GM12873 (cell line): Measurements from ENCODE around the gene MBD6.
A peak's percentile ranks its signal among the peaks of the same experiment; 100 is the strongest.

ENCODE experiments used
- CTCF ChIP-seq: IDR thresholded peaks from 2 replicates; pipeline ENCODE4 v1.5.1; 2012; ENCODE audit warnings: low read depth, mild to moderate bottlenecking, moderate library complexity, low read length, control low read depth; ENCODE audit not compliant: insufficient read depth; ENCODE audit errors: missing control alignments

Gene MBD6

GRCh38 chr12:57483466-57483865 is 39.2 kb upstream of the MBD6 start:
- TF ChIP-seq CTCF: no peak

- TF ChIP-seq CTCF: no peak
These were observed 36.9 kb upstream of the MBD6 start for GRCh38 chr12:57485695-57486094.

- TF ChIP-seq CTCF: no peak
These were observed 35.5 kb upstream of the MBD6 start for GRCh38 chr12:57487055-57487596.

GRCh38 chr12:57487597-57488401 is 34.8 kb upstream of the MBD6 start, which contains the start of gene MARS1:
MARS1 (plus strand) TSS chr12:57488068; CDS start chr12:57488091, 23 bp downstream.
- peak; percentile 33 for TF ChIP-seq CTCF

DNA sequence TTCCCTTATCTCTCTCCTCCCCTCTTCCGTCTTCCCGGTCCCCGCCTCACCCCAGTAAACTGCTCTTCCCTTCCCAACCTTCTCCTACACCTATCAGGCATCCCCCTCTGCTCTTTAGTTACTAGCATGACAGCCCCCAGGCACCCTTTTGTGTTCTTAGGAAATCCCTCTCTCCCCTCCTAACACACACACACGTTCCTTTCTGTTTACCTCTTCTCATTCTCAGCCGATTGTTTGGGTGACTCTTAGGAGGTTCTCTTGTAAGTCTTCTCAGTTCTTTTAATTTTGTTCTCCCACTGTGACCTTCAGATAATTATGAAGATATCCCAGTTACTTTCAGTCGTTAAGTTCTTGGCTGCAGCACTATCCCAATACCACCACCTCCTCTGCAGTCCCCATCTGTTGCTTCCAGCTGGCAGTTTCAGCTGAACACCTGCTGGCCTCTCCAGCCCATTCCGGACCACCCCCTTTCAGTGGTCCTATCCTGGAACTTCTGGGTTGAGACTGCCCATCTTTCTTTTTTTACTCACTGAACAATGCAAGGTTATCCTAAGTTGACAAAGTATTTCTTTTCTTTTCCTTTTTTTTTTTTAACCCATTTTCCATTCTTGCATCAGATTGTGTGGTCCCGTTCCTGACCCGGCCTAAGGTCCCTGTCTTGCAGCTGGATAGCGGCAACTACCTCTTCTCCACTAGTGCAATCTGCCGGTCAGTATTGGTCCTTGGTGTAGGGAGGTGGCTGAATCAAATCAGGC is 34.0 kb upstream of the MBD6 start:
- no peak for TF ChIP-seq CTCF

- no peak for TF ChIP-seq CTCF
These were observed 33.4 kb upstream of the MBD6 start for GRCh38 chr12:57489157-57489641.

GRCh38 chr12:57490126-57490525 is 32.5 kb upstream of the MBD6 start:
- no peak for TF ChIP-seq CTCF
